NCI-H345 treated with DMSO at 0.1 percent for 48 hours (cell line): Measurements from ENCODE around the gene DPRX.
"Not testable (repeated sequence)": the region's sequence is repeated elsewhere in the genome, so short reads cannot be mapped to it uniquely, and the experiment has no call there.

ENCODE experiments used
- DNase-seq: peaks from one replicate; lab custom pipeline; 2025; ENCODE audit not compliant: unreplicated experiment; lab: John Stamatoyannopoulos, UW

Gene DPRX

GRCh38 chr19:53644061-53644816 is 12.4 kb downstream of the DPRX start:
- DNase-seq, result no peak

GRCh38 chr19:53646144-53646543 is 14.3 kb downstream of the DPRX start:
- DNase-seq, result no peak

- DNase-seq, result no peak
Measured at GRCh38 chr19:53647350-53647749, 15.6 kb downstream of the DPRX start.

DNA sequence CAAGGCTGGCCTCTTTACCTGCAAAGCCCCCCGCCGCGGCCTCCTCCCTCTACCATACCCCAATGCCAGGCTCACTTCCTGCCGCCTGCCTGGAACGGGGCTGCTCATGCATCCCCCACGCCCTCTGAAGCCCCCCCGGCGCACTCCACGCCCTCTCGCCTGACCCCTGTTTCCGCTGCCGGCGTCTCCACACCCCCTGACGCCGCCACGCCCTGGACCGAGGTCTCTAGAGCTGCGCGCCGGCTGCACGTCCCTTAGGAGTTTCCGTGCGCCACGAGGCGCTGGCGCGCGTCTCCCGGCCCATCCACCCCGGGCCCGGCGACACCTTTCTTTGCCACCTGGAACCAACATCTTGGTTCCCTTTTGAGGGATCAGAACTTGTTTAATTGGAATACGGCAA is 16.0 kb downstream of the DPRX start:
- no peak for DNase-seq

DNA sequence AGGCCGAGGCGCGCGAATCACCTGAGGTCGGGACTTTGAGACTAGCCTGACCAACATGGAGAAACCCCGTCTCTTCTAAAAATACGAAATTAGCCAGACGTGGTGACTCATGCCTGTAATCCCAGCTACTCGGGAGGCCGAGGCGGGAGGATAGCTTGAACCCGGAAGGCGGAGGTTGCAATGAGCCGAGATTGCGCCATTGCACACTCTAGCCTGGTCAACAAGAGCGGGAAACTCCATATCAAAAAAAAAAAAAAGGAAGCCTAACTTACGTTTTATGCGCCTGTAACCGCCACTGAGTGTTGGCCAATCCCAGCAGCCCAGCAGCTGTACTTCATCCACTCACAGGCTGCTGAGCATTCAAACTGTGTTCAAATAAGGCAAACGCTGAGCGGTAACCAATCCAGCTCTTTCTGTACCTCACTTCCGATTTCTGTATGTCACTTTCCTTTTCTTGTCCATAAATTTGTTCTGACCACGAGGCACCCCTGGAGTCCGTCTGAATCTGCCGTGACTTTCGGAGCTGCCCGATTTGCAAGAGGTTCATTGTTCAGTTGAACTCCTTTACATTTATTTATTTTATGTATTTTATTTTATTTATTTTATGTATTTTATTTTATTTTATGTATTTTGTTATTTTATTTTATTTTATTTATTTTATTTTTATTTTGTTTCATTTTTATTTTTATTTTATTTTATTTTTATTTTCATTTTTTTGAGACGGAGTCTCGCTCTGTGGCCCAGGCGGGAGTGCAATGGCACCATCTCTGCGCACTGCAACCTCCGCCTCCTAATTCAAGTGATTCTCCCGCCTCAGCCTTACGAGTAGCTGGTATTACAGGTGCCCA is 18.2 kb downstream of the DPRX start:
- DNase-seq, result no peak

GRCh38 chr19:53652476-53652875 is 20.7 kb downstream of the DPRX start:
- DNase-seq, result no peak

DNA sequence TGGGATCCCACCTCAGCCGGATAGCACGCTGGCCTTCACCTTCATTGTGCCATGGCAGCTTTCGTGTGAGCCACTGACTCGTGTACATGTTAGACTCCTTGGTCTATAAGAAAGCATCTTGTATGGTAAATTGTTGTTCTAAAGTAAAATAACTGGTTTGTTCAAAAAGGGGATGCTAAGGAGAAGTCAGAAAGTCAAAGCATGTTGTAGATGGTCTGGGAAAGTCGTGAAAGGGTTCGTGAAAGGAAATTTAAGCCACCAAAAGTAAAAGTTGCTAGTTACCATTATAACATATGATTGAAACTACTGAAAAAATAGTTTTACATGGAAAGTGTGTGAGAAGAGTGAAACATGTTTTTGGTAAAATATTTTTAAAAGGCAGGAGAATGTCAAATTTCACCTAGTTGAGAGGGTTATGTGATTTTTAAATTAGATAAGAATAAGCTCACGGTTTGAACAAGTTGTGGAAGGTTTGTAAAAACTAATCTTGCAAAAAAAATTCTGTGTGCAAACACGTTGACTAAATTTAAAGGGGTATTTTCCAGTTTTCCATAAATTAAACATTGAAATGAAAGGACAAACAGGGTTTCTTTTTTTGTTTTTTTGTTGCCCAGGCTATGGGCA is 23.4 kb downstream of the DPRX start:
- DNase-seq, result no peak

- DNase-seq, result no peak
Measured at GRCh38 chr19:53657330-53657729, 25.5 kb downstream of the DPRX start.

DNA sequence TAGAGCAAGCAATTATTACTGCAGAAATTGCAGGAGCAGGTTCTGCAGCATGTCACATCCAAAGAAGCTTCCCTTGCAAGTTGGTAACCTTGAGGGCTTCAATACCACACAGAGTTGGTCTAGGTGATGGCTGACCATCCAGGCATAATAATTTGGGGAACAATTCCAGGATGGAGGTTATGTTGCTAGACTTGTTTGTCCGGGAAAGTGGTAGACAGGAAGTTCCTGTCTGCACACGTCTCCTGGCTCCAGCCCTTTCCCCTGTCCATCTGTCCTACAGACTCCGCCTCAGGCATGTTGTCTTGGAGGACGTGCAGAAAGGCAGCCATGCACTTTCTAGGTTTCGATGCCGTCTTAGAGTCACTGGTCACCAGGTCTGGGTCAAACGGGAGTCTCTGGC is 26.0 kb downstream of the DPRX start:
- DNase-seq, result no peak

- DNase-seq, result no peak
Measured at GRCh38 chr19:53659292-53659691, 27.5 kb downstream of the DPRX start.

DNA sequence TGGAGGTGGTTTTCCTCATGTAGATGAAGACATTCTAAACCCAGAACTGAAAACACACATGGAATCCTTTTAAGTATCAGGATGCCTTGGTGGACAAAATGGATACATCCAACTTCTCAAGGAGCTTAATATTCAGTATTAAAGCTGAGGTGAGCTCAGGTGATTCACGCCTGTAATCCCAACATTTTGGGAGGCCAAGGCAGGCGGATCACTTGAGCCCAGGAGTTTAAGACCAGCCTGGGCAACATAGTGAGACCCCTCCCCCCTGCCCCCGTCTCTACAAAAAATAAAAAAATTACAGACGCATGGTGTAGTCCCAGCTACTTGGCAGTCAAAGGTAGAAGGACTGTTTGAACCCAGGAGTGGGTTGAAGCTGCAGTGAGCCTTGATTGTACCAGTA is 28.8 kb downstream of the DPRX start:
- no peak for DNase-seq

DNA sequence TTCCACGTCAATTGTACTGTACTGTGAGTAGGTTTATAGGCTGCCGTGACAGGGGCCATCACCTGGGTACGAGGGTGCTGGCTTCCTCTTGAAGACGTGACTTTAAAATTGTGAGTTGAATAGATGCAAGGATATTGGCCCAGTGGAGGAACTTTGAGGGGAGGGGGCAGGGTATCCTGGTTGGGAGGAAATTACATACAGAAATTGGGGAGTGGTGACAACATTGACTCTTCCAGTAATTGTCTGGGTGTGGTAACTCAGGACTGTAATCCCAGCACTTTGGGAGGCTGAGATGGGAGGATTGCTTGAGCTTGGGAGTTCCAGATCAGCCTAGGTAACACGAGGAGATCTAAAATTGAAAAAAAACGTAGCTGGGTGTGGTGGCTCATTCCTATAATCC is 30.4 kb downstream of the DPRX start:
- DNase-seq, result no peak

DNA sequence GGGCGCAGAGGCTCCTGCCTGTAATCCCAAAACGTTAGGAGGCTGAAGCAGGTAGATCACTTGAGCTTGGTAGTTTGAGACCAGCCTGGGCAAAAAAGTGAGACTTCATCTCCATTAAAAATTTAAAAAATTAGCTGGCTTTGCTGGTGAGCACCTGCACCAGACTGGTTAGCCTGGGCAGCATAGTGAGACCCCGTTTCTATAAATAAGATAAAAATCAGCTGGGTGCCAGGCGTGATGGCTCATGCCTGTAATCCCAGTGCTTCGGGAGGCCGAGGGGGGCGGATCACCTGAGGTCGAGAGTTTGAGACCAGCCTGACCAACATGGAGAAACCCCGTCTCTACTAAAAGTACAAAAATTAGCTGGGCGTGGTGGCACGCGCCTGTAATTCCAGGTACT is 32.4 kb downstream of the DPRX start:
- DNase-seq, result no peak

- DNase-seq, result no peak
Measured at GRCh38 chr19:53664760-53665159, 33.0 kb downstream of the DPRX start.

- not testable (repeated sequence) for DNase-seq
Measured at GRCh38 chr19:53666331-53666730, 34.5 kb downstream of the DPRX start.

- not testable (repeated sequence) for DNase-seq
Measured at GRCh38 chr19:53668804-53669203, 37.0 kb downstream of the DPRX start.

DNA sequence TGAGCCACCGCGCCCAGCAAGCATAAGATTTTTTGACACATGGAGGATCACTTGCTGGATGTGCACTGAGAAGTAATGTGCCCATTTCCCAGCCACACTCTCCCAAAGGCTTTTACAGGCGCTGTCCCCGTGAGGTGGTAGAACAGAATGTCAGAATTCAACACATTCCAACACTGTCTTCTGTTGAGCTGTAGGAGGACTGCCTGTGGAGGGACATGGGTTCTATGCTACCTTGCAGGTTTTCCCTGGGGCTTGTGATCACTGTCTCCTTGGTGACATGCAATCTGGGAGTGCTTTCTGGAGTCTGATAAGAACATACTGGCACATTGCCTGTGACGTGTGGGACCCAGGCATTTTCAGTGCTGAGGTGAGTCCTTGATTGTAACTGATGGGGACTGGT is 38.5 kb downstream of the DPRX start:
- DNase-seq, result no peak

GRCh38 chr19:53671663-53672062 is 39.9 kb downstream of the DPRX start:
- no peak for DNase-seq
